SIG-M5 treated with dmso at 0.1 percent for 504 hours (cell line): ENCODE results near the gene TUBA3E.
A peak's percentile ranks its signal among the peaks of the same experiment; 100 is the strongest.
"Not testable (repeated sequence)": the region's sequence is repeated elsewhere in the genome, so short reads cannot be mapped to it uniquely, and the experiment has no call there.

ENCODE experiments used
- DNase-seq: peaks from one replicate; lab custom pipeline; 2025; ENCODE audit not compliant: unreplicated experiment; lab: John Stamatoyannopoulos, UW

TUBA3E gene

DNA sequence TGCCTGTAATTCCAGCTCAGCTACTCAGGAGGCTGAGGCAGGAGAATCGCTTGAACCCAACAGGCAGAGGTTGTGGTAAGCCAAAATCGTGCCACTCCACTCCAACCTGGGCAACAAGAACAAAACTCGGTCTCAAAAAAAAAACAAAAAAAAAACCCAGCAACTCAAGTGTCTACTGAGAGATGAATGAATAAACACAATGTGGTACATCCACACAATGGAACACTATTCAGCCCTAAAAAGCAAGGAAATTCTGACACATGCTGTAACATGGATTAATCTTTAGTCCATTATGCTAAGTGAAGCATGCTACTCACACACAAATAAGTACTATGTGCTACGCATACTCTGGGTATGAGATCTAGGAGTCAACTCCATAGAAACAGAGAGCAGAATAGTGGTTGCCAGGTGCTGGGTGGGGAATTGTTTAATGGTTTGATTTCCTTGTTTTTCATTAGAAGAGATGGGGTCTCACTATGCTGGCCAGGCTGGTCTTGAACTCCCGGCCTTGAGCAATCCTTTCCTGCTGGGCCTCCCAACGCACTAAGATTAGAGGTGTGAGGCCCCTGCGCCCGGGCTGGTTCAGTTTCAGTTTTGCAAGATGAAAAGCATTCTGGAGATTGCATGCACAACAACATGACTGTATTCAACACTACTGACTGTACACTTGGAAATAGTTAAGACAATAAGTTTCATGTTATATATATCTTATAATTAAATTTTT, 32.8 kb downstream of the TUBA3E start:
- no peak for DNase-seq

DNA sequence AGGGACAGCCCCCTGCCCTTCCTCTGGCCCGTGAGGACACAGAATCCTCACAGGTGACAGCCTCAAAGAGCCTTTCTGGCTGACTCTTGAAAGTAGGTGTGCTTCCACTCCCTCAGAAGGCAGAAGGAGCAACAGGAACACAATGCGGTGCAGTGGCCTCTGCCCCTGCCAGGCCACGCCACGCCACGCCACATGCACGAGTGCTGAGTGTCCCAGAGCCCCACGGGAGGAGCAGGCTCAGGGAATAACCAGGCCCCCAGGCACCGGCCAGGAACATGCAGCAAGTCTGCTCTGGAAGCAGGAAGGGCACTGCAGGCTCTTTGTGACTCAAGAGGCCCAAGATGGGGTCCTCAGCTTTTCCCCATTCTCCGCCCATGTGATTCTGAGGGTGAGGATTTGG, 35.3 kb downstream of the TUBA3E start:
- DNase-seq, result no peak

DNA sequence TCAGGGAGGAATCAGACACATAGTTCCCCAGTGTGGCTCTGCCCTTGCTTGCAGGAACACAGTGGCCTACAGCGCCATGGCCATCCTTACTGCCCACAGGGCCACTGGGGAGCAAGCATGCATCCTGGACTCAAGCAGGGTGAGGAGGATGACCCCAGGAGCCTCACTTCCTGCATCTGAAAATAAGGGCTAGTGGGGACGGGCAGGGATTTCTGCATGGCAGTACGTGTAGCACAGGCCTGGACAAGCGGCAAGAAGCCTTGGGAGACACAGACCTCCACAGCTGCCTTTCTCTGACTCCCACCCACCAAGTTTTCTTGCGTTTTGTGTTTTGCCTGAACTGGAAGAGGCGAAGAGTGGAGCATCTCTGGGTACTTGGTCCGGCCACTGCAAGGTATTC, 35.8 kb downstream of the TUBA3E start:
- DNase-seq, result not testable (repeated sequence)

DNA sequence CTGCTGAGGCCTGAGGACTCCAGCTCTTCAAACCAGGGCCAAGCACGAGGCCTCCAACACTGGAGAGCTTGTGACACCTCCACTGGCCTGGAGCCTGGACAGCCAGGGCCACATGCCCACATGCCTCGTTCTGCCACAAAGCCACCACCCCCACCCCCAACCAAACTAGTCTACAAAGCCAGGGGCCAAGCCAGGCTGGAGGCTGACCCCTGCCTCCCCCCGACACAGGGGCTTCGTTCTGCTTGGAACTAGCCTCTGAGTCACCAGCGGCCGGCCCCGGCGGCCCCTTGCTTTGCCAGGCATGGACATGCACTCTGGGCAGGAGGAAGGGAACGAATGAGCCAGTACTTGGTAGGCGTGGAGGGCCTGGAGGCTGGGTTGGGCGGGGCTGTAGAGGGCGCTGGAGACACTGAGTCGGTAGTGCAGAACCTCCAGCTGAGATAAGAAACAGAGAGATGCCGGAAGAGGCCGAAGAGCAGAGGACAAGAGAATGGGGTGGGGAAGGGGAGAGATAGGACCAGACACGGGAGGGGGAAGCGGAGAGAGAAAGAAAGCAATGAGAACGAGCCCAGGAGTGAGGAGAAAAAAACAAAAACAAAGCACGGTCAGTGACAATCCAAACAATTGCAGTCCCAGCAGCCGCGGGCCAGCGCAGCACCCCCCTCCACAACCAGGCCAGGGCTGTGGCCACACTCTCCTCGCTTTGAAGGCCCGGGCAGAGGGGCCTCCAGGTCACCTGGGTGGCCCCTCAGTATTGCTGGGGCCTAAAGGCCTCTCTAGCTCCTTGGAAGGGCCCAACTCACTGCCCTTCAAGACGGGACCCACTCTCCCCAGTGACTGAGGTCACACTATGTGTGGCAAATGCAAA, 37.2 kb downstream of the TUBA3E start:
- DNase-seq, result not testable (repeated sequence)

DNA sequence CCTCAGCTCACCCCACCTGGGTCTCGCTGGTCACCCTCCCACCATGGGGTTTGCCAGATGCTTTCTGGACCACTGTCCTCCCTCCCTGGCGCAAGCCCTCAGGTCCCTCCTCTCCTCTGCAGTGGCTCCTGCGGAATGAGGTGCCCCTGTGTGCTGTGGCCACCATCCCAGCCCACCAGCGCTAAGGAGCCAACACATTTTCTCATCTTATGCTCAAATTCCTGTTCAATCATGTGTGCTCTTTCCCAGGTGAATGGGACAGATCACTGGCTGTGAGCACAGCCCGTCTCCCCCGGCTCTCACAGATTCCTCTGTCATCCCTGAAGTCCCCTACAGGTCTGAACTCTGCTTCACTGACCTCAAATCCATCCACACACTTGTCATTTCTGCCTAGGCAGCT, 38.1 kb downstream of the TUBA3E start:
- DNase-seq, result no peak

DNA sequence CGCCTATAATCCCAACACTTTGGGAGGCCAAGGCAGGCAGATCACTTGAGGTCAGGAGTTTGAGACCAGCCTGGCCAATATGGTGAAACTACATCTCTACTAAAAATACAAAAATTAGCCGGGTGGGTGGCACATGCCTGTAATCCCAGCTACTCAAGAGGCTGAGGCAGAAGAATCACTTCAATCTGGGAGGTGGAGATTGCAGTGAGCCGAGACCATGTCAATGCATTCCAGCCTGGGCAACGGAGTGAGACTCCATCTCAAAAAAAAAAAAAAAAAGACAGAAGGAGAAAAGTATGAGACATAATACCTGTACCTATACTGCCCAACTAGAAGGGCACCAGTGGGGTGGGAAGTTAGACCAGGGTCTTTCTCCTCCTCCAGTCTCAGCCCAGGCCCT, 38.9 kb downstream of the TUBA3E start:
- DNase-seq, result not testable (repeated sequence)

DNA sequence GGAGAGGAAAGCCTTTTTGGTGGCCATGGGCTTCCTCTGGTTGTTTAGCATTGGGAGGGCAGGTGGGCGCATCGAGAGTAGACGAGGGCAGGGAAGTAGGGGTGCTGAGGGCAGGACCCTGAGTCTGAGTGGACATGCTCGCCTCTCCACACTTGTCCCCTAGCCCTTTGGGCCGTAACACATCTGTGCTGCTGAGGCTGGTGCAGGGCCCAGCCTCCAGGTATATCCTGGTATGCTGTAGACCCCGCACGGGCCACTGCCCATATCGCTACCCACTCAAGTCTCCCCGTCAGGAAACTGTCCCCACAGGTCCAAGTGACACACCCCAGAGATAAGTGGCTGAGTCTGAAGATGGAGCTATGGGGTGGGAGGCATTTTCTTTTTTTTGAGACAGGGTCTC, 39.6 kb downstream of the TUBA3E start:
- DNase-seq, result no peak

DNA sequence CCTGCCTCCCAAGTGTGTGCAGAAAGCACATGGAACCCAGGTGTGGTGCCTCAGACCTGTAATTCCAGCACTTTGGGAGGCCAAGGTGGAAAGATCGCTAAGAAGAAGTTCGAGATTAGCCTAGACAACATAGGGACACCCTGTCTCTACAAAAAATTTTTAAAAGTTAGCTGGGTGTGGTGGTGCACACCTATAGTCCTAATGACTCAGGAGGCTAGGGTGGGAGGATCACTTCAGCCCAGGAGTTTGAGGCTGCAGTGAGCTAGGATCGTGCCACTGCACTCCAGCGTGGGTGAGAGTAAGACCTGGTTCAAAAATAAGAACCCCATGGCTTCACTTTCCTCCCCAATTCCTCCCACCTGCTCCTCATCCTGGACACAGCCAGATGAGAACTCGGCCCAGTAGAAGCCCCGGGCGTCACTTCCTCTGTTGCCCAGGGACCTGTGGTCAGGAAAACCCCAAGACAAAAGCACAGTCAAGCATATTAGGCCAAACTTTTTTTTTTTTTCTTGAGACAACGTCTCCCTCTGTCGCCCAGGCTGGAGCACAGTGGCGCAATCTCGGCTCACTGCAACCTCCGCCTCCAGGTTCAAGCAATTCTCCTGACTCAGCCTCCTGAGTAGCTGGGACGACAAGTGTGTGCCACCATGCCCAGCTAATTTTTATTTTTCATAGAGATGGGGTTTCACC, 40.3 kb downstream of the TUBA3E start:
- not testable (repeated sequence) for DNase-seq

DNA sequence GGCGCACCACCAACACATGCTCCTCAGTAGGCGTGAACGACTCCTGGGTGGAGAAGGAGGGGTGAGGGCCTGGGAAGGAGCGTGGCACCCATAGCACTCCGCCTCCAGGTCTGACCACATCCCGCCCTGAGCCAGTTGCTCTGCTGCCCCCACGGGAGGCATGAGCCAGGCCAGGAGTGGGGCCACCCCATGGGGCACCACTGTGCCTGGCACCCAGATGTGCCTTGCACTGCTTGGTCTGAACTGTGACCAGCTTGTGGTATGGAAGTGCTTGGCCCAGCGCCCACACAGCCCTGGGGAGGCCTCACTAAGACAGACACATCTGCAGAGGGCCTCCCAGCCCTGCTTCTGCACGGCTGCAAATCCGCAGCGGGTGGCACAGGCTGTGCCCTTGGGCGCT, 40.9 kb downstream of the TUBA3E start:
- not testable (repeated sequence) for DNase-seq

DNA sequence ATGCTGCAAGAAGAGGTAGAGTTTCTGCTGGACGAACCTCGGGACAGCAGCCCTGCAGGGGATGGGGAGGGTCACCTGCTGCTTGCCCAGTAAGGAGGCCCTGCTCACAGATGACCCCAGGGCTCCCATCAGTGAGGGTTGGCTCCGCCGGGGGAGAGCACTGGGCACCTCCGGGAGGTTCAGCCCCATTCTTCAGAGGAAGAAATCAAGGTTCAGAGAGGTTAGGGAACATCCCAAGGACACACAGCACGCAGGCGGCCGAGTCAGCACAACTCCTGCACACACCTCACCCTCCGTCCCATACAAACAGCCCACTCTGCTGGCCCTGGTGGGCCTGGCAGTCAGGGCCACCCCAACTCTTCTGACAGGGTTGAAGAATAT, 41.6 kb downstream of the TUBA3E start:
- no peak for DNase-seq

DNA sequence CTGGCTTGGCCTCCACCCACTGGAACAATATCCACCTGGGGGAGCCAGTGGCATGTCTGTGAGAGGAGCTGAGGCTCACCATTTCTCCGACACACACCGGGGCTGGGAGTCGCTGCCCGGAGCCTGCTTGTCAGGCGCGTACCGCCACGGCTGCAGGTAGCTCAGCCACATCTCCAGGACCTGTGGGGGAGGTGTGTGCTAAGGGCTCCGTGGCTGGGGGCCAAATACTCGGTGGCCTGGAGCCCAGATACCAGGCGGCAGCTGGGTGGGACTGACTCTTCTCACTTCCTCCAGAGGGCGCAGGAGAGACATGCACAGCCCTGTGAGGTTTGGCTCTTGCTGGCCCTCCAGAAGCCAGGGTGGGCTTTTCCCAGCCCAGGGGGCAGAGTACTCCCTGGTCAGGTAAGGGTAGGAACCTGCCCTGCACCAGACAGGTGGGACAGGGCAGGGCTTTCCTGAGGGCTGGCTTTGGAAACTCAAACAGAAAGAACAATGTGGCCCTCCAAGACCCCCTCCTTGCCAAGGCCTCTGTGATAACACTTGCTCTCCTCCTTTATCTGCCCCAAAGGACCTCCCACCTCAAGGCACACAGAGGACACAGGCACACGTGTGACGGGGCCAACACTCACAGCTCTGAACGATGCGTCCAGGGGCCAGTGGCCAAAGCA, 42.1 kb downstream of the TUBA3E start:
- peak; percentile 23 for DNase-seq

DNA sequence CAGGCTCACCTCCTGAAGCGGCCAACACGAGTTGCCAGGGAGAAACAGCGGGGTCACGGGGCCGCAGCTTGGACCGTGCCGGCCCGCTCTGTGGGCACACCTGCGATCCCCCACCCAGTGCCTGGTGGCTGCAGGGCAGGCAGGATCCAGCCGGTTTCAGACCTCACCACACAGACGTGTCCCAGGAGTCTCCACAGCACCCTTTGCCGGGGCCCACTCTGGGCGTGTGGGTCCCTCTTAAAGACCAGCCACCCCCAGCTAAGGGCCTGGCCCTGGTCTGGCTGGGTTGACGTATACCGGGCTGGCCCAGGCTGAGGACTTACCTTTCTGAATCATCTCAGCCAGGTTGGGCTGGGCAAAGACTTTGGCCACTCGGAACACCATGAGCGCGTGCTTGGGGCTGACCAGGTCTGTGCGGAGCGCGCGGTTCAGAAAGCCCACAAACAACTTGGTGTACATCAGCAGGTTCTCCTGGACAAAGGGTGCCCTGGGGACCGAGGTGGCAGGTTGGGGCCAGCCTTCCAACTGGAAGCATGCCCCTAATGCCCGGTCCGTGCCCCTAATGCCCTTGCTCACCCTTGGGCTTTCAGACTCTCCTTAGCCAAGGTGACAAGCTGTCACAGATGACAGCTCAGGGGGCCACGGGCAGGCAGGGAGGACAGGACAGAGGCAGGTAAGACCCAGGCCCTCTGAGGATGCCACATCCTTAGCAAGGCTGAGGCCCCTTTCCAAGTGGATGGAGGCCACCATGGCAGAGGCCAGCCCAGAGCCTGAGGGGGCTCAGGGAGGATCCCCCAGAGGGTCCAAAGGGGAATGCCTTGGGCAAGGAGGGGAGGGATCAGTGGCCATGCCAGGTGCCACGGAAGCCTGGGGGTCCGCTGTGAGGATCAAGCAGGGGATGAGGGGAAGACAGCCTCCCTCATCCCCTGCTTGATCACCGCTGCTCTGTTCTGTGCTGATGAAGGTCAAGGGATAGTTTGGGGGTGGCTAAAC, 43.2 kb downstream of the TUBA3E start:
- DNase-seq, result no peak

DNA sequence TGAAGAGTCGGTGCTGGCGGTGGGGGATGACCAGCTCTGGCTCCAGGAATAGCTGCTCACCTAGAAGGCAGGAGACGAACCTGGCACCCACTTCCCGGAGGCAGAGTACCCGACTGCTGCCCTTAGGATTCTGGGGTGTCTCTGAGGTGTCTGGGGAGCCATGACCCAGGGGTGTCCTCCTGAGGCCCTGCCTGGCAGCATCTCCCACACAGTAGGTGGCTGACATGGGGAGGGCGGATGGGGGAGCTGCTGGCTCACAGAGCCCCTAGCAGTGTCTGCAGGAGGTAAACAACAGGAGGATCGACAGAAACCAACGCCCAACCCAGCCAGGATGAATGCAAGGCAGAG, 43.8 kb downstream of the TUBA3E start:
- not testable (repeated sequence) for DNase-seq

DNA sequence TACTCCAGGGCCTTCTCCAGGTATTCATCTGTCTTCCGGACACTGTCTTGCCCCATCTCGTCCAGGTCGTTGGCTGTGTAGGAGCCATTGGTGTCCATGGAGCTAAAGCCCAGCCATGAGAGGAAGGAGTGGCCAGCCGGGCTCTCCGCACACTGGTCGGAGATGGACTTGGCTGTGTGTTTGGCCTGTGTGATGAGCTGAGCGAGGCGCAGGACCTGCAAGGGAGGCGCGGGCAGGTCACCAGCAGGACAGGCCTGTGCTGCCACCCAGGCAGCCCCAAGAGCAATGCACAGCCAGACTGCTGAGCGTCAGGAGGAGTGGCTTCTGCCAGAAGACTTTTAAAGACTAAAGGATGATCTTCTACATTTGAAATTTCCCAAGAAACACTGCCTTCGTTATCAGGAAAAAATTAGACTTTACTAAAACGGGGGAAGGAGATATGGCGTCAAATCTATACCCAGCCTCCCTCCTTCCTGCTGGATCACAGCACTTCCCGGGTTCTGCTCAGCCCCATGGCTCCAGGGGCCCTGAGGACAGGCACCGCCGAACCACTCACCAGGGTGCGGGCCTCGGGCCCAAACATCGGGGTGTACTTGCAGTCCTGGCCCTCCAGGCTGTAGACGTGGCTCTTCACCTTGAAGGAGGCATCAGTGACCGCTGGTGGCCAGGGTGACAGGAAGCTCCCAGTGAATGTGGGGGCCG, 44.4 kb downstream of the TUBA3E start:
- not testable (repeated sequence) for DNase-seq

DNA sequence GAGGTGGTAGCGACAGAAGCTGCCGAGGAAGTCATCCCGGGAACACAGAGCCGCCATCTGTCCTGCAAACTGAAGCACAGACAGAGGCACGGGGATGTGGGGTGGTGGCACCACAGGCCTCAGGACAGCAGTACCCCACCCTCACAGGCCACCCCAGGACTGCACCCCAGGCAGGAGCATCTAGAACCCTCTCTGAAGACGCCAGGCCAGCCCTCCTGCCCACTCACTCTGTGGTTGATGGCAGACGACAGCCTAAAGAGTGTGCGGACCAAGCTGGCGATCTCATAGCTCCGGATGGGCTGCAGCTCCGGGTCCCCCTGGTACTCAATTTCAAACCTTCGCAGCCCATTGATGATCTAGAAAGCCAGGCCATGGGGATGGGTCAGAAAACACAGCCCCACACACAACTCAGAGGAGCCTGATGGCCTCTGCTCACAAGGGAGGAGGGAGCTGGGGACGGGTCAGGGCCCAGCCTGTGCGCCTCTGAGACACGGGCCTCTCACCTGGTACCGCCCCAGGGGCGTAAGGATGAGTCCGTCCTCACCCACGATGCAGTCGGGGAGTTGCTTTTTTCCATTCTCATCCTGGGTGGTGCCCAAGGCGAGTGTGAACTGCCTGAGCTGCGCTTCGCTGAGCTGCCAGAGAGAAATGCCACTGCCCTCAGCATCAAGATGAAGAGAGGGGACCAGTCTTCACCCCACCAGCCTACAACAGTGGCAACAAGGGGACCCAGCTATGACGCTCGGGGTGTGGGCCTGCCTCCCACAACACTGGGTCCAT, 45.2 kb downstream of the TUBA3E start:
- no peak for DNase-seq

DNA sequence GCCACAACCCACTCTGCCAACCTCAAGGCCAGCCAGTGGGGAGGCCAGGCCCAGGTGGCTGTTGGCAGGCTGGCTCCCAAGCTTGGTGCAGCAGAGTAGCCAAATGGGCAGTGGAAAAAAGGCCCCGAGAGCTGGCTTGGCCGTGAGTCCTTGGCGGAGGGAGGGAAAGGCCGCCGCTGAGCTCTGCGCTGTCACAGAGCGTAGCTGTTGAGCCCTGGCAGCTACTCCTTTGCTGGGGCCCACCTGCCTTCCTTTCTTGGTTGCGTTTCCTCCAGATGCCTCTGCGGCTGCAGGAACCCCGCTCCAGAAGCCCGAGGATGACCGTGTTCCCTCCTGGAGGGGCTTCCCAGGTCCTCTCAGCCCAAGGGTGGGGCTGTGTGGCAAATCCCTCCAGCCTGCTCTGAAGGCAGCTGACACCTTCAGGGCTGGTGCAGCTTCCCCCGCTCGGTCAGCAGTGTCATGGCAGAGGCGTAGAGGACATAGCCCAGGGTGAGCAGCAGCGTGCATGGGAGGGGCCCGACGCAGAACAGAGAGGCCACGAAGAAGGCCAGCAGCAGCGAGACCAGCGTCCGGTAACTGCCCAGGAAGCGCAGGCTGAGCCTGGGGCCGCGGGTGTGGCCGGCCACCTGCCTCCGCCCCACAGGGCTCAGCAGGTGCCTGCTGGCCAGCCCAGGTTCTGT, 46.0 kb downstream of the TUBA3E start:
- not testable (repeated sequence) for DNase-seq

DNA sequence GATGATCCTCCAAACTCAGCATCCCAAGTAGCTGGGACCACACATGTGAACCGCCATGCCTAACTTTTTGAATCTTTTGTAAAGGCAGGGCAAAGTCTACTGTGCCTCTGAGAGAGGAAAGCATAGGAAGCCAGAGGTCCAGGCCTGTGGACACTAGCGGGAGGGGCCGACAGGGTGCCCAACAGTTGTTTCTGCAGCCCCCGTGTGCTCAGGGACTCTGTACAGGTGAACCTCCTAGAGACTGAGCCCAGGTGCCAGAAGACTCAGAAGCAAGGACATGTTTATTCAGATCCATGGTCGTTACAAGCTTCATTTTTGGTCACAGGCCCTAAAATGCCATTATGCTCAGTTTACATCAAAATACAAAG, 47.1 kb downstream of the TUBA3E start:
- not testable (repeated sequence) for DNase-seq
